GM18858 (cell line): ENCODE data around the gene SLC6A4.
"Not testable (repeated sequence)": the region's sequence is repeated elsewhere in the genome, so short reads cannot be mapped to it uniquely, and the experiment has no call there.

Experiments
- ATAC-seq: cut with Tn5 transposase; IDR thresholded peaks from one replicate; pipeline ENCODE4 v1.9.1; 2021; ENCODE audit not compliant: unreplicated experiment

Gene SLC6A4

DNA sequence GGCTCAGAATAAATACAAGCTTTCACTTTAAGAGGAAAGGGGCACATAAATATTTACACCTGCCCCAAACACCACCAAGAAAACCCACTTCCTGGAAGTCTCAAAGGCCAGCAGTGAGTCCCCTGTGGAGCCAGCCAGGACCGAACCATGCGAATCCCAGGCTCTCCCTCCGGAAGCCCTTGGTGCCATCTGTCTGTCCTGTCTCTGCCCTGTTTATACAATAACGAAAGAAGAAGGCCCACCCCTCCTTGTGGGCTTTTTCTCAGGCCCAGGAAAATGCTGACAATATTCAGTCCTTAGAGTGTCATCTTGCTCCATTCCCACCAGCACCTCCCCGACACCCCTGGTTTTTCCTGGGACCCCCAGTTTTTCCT, 3.6 kb upstream of the SLC6A4 start:
- ATAC-seq: no peak

DNA sequence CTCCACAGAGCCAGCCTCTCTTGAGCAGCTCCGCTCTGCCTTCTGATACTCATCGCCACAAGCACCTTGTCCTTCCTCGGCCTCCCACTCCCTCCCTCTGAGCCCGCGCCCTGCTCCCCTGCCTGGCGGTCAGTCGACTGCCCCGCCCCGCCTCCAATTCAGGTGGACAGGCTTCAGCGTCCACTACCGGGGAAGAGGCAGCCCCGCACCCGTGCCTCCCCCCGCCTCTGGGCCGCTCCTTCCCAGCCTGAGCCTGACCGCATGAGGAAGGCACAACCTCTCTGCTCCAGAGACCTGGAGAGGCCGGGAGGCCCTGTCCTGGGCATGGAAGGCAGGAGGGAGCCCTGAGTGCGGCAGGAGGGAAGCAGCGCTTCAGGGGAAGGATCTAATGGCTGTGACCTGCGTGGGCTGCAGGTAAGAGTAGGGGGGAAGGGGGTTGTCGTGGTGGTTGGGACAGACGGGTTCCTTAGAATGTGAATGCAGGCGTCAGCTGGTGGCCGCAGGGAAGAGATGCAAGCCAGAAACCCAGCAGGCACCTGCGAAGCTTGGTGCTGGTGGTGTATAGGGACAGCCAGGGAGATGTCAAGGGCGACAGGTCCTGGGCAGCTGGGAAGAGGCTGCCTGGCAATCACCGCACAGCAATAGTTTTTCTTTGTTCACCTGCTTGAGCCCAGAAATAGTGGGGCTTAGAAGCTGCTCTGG, 3.0 kb upstream of the SLC6A4 start:
- no peak for ATAC-seq

DNA sequence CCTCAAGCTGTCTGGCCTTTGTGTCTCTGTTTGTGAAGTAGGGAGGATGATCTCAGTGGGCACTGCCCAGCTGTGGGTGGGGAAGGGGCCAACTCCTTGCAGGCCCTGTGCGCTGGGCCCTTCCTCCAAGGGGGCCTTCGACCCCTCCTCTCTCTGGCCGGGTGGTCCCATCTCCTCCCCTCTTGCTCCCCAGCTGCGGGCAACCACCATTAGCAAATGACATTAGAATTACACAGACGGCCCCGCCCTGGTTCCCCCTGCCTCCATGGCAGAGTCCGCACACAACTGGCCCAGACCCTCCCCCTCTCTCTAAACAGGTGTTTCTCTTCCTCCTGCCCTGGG, 2.5 kb upstream of the SLC6A4 start:
- no peak for ATAC-seq

DNA sequence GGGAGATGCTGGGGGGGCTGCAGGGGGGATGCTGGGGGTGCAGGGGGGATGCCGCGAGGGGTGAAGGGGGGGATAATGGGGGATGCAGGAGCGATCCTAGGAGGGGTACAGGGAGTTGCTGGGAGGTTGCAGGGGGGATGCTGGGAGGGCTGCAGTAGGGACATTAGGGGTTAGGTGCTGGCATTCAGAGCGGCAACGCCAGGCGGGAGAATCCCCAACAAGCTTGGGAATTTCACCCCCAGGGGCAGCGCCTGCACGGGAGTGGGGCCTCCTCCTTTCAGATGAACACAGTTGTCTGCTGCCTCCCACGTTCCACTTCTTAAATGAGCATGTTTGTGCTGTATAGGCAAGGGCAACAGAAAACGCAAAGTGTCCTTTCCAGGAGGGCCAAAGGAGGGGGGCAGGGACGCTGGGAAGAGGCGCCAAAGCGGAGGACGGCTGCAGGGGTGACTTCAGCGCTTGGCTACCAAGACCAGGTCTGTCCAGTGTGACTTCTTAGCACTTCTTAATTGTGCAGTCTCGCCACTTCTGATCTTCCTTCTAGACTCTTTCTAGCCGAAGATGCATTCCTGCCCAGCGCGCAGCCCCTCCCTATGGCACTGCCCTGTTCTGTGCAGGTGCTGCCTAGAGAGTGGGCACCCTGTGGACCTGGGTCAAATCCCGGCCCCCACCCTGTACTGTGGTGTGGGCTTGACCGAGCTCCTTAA, 2.0 kb upstream of the SLC6A4 start:
- no peak for ATAC-seq

DNA sequence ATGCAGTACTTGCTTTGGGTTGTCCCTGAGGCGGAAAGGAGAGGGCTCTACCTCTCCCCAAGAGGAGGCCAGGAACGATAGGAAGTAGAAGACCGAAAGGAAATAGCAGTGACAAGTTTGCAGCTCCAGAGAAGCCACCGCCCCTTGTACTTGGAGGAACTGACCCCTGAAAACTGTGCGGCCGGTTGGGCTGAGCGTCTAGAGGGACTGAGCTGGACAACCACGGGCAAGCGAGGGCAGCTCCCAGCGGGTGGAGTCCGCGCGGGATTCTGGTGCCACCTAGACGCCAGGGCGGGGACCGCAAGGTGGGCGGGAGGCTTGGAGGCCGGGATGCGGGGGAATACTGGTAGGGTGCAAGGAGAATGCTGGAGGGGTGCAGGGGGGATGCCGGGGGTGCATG, 1.3 kb upstream of the SLC6A4 start:
- no peak for ATAC-seq

DNA sequence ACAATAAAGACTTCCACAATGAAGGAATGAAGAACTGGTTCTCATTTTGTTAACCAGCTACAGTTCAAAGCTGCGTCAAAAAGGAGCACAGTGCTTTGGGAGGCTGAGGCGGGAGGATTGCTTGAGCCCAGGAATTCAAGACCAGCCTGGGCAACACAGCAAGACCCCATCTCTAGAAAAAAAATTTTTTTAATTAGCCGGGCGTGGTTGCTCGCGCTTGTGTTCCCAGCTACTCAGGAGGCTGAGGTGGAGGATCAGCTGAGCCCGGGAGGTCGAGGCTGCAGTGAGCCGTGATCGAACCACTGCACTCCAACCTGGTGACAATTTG, 764 bp upstream of the SLC6A4 start:
- no peak for ATAC-seq

DNA sequence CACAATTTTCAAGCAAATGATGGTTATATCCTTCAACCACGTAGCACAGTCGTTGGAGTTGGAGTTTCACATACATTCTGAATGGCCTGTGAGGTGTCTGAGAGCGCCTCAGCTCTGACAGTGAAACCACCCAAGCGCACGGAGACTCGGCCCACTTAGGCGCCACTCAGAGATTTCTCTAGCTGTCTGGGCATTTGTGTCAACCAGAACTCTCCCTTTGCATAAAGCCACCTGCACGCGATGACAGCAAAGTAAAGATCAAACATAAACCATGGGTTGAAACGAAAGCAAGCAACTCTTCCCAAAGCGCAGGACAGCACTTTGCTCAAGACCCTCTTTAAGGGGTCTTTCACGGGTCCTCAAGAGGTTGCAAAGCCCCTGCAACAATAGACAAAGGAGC, 533 bp downstream of the SLC6A4 start:
- no peak for ATAC-seq

DNA sequence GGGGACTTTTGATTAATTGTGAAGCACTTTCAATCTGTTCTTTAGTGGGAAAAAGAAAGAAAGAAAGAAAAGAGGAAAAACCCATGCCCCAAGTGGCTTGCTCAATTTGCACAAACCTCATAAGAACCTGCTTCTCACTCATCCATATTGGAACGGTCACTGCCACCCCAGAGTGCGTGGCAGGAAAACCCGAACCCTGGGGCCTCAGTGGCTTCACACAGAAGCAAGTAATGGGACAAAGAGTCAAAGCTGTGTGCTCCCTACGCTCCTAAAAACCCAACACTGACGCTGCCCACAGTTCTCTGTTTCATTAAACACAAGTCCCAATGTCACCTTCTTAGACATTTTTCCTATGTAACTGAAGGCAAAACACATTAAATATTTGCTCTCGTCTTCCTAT, 1.2 kb downstream of the SLC6A4 start:
- no peak for ATAC-seq

DNA sequence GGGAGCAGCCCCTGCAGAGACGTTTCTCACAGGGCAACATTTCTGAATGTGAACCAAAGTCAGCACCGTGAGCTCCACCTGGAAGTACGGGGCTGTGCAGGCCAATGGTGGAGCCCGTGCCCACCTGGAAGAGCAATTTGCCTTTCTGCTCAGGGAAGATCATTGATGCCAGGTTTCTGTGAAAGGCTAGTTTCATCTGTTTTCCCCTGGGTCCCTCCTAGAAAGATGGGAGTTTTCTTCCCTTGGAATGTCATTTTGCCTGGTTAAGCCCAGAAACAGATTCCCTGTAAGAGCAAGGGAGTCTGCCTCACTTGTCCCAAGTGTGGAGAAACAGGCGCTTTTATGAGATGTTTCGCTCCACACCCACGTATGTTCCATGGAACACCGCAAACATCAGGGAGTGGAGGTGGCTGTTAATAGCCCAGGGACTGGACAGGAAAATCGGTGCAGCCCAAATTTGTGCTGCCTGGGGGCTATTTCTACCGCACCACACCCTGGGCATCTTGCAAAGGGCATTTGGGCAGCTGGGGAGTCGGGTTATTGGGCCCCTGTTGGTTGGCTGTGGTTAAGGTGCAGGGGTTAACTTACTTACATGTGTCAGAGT, 2.6 kb downstream of the SLC6A4 start:
- no peak for ATAC-seq

DNA sequence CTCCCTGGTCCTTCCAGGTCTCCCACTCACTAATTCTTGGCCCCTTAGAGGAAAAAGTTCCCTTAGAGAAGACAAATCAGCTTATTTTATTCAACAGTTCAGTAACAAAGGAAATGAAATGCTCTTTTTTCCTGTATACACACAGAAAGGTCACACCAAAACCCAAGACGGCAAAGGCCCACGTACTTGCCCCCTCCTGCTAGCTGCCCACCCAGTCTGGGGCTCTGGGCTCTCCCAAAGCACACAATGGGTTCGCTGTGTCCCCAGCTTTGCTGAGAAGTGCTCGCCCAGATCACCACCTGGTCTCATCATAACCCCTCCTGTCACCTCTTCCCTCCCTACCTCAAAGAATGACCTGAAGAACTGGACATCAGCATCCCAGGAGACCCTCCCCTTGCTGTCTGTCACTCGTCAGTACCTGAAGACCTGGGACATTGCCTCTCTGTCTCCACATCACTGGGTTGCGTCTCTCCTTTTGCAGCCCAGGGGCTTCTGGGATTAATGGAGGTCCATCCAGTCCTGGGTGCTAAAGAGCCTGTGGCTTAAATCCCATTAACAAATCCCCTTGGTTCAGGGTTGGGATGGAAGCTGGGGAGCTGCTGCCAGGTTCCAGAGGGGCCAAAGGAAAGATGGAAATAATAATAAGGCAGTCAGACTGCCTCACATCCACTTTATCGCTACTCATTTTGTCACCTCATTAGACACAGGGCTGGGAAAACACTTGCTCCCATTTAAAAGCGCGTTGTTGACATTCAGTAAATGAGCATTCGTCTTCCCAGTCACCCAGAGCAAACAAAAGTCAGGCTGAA, 3.3 kb downstream of the SLC6A4 start:
- ATAC-seq: no peak

DNA sequence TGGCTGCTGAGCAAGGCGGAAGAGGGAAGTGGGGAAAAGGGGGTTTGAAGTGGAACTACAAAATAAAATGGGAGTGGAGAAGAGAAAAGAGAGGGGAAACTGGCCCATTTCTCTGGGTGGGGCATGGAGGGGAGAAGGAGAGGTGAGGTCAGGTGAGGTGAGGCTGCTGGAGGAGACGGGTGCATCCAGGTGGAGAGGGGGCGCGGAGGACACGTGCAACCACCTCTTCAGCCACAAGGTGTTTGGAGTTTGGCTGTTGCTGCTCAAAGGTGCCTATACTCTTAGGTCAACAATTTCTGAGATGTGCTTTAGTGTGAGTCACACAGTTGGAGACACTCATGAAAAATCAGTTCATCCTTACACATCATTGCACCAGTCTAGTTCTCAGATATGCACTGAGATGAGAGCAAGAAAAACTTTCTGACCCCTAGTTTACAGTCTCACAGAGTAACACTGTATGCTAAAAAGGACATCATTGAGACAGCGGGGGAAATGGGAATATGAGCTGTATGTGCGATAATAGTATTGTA, 4.8 kb downstream of the SLC6A4 start:
- ATAC-seq: no peak

DNA sequence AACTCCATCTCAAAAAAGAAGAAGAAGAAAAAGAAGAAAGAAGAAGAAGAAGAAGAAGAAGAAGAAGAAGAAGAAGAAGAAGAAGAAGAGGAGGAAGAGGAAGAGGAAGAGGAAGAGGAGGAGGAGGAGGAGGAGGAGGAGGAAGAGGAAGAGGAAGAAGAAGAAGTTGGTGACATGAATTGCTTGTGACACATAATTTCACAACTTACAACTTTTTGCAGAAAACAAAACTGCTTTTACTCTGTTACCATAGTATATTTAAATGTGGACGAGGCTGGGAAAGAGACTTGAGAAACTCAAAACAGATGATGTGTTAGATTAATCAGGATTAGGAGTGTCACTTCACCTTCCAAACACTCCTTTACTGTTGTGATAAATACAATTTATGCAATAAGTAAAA, 5.5 kb downstream of the SLC6A4 start:
- ATAC-seq: not testable (repeated sequence)

DNA sequence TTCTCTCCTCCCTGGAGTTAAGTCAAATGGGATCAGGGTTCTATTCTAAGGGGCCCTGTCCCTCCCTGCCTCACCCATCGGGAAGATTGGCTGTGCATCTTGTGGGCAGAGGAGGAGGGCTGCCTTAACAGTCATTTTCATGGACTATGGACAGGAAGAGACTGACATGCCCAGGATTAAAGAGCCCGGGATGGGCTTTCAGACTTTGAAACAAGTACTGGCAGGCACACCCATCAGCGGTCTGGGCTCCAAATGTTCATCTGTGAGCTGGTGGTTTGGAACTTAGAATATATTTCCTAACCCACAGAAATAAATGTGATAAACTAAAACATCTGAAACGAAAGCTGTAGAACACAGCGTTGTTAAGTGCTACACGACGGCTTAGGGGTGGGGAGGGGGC, 6.5 kb downstream of the SLC6A4 start:
- ATAC-seq: no peak

DNA sequence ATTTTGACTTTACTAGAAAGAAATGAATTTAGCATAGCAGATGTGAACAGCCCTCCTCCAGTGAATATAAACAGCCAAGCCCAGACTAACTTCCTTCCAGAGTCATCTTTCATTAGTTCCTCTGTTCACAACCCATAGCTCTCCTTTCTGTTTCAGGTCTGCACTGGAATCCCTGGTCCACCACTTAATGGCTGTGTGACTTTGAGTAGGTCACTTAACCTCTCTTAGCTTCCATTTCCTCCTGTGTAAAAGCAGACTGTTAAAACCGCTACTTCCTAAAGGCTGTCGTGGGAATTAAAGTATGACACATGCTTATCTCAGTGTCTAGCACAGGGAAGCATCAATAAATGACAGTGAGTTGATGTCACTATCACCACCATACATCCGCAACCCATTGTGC, 7.5 kb downstream of the SLC6A4 start:
- no peak for ATAC-seq

DNA sequence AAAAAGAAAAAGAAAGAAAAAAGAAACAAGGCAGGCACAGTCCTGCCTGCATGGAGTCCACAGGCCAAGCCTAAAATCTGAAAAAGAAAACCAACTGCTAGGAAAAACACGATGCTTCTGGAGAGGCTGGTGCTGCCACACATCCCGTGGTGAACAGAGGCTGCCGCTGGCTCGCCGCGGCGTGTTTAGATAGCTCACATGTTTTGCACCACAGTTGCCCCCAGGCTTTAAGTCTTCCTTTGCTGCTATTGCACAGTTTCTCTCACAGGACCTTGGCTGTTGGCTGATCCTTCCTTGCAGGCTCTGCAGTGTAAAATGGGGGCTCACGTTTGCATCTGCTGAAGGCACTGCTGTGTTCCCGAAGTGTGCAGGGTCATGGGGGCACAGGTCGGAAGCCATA, 8.6 kb downstream of the SLC6A4 start:
- no peak for ATAC-seq

DNA sequence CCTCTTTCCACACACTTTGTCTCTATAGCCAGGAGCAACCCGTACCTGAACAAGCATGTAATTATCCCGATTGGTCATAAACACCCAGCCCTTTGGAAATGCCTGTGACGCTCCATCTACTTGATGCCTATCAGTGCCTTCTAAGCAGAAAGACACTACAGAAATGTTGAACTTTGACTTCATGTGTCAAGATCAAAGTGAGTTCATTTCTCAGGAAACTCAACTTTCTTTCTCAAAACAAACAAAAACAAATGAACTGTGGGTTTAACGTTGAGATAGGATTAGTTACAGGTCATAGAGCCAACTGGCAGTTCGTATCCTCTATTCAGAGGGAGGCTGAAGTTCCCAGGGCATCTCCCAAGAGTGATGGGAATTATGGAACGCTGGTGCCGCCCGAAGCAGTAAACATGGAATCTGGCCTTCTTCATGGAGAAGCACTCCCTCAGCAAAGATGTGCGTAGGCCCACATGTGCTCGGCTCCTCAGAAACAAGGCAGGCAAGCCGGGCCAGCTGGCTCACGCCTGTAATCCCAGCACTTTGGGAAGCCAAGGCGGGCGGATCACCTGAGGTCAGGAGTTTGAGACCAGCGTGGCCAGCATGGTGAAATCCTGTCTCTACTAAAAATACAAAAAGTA, 9.5 kb downstream of the SLC6A4 start:
- ATAC-seq: no peak

DNA sequence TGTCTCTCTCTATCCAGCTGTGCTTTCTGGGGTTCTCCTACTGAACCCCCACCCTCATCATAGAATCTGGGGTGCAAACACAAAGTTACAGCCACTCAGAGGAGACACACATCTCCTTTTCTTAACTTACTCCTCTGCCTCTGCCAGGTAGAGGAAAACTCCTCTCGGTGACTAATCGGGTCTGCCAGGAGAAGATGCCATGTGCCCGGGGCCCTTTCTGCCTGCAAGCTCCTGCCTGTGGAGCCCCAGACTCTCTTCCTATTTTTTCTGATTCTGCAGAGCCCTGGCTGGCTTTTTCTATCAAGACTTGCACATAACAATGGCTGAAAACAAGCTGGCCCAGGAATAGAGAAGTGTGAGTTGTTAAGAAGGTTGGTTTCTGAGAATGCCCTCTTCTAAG, 10.4 kb downstream of the SLC6A4 start:
- ATAC-seq: no peak

DNA sequence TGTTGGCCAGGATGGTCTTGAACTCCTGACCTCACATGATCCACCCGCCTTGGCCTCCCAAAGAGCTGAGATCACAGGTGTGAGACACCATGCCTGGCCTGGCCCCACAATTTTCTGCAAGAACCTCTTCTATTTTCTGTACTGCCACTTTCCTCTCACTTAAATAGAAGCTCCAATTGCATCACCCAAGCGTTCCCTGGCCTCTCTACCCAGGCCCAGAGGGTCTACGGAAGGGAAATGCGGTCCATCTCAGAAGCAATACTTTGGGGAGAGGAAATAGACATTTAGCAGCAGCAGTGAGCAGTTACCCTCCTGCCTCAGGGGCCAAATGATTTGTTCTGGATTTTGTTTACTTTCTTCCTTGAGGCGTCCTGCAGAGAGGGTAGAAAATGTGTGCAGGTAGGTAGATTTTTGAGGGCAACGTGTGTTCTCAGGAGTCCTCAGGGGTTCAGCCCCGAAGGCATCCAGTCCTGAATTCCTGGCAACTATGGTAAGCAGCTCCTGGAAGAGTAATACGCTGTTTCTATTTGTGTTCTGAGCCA, 11.0 kb downstream of the SLC6A4 start:
- ATAC-seq: no peak

DNA sequence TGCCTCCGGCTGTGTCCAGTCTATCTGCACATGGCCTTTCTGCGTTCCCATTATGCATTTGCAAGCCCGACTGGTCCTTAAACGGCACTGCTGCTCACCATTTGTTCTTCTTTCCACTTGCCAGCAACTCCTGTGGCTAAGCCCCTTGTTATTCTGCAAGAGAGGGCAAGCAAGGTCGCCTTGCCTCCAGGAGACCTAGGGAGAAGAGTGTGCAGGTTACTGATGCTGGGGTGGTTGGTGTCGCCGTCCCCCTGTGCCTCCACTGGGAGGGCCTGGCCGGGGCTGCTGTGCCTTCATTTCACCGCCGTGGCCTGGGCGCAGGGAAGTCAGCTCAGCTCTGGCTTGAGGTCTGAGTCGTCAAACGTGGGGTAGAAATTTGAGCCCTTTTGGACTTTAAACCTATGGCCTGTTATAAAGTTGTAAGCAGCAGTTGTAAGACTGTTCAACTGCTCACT, 12.7 kb downstream of the SLC6A4 start:
- ATAC-seq: no peak

DNA sequence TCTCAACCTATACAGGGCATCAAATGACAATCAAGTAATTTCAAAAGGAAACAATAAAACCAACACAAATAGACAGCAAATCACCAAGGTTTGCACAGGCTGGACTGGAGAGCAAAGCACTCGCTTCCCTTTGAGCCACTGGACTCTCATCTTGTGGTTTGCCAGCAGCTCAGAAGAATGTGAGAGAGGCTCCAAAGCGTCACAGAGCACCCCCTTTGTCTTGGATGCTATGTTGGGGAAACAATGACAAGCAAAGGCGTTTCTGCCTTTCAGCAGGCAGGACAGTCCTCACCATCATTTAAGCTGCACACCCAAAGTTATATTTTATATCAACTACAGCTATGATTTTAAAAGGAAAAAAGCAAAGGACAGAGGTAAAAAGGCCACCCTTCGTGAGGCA, 13.2 kb downstream of the SLC6A4 start:
- ATAC-seq: no peak

DNA sequence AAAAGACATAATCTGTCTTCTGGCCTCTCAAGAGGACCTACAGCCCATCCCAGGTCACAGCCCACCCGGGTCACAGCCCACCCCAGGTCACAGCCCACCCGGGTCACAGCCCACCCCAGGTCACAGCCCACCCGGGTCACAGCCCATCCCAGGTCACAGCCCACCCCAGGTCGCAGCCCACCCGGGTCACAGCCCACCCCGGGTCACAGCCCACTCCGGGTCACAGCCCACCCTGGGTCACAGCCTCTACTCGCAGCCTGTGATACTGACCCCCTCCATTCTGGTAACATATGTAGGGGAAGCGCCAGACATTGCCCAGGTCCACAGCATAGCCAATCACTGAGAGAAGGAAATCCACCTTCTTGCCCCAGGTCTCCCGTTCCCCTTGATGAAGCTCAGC, 14.2 kb downstream of the SLC6A4 start:
- no peak for ATAC-seq
